ENCODE data around the gene SBK1.

DNA sequence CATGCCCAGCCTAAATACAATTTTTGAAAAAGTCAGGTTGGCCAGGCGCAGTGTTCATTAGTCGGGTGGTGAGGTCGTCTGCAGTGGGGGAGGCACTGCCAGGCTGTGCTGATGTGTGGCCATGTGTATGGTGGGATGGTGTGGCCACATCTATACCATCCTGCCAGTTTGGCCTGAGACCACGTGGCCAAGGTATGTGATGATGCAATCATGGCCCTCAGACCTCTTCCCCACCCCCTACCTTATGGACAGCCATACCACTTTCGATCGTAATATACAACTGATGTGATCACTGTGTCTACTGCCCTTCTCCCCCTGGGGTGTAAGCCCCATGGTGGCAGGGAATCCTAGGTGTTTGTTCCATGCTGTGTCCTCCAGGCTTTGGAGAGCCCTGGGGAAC is 23.7 kb downstream of the SBK1 start:
- no peak for TF ChIP-seq CTCF (IDR thresholded peaks at IDR 0.05; ENCODE audit: borderline replicate concordance, extremely low read depth, low read length, poor library complexity, severe bottlenecking)
- TF ChIP-seq EZH2 (IDR thresholded peaks at IDR 0.05; ENCODE audit: borderline replicate concordance, low read depth, low read length, severe bottlenecking): no peak

Measured in DND-41 (cell line).